T-helper 2 cell (primary cell): ENCODE results near the gene COL1A1.

Experiments used
- DNase-seq, 5 experiments: peaks; one replicate each; pipeline versions ENCODE4 v3.0.0 to v3.0.0-alpha.2; 2012 to 2022

The COL1A1 gene

DNA sequence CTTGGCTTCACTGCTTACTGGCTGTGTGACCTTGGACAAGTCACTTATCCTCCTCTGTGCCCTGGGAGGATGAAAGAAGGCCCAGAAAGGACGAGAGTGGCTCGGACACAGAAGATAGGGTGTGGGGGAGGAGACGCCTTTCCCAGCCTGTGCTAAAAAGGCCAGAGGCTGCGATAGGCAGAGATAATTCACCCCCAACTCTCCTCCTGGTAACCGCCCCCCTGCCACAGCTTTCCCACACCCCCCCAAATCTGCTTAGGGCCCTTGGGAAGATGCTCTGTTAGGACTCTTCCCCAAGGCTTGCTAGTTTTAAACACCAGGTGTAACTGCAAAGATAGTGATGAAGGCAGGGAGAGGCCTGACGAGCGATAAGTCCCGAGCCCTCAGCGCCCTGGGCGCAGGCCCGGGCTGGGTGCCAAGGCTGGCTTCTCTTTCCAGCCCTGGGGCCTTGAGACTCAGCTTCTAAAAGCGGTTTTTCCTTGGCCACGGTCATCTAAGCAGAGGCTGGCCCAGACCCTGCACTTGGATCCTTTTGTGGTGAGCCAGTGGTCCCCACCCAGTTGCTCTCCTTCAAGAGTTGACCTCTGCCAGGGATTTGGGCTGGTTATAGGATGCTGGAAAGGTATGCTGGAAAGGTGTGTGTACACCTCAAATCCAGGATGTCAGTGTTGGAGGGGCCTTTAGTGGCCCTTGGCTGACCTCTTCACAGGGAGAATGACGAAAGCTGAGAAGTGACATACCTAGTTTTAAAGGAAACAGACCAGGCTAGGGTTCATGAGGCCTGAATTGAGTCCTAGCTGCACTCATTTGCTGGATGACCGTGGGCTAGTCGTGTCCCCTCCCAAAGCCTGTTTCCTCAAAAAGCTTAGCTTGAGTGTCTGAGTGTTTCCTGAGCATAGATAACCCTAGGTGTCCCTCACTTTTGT lies 47.5 kb downstream of the COL1A1 start:
- no peak for DNase-seq

- DNase-seq: no peak
Observed at GRCh38 chr17:50152736-50153135, 48.7 kb downstream of the COL1A1 start.

DNA sequence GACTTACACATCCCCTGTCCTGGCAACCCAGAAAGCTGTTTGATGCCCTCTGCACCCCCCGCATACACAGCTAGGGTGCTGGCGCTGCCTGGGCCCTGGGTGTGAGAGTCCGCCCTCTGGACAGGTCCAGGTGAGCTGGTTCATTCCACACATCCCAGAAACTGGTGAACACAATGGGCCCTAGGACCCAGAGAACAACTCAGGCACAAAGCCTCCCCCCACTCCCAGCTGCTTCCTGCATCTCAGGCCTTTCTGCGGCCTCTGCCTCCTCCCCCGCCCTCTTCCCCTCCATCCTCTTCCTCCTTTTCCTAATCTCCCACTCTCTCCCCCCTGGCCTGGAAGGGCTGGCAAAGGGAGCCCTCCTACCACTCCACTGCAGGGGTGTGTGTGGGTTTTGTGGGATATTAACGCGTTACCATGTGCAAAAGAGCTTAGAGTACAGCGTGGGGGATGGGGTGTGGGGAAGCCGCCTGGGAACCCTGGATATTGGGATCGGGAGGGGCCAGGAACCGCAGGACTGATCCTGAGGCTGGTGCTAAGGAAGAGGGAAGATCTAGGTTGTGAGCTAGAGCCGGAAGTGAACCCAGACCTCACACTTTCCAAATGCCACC lies 49.4 kb downstream of the COL1A1 start:
- peak in 4 of 5 experiments; percentile 19 to 79 (median 38) for DNase-seq

DNA sequence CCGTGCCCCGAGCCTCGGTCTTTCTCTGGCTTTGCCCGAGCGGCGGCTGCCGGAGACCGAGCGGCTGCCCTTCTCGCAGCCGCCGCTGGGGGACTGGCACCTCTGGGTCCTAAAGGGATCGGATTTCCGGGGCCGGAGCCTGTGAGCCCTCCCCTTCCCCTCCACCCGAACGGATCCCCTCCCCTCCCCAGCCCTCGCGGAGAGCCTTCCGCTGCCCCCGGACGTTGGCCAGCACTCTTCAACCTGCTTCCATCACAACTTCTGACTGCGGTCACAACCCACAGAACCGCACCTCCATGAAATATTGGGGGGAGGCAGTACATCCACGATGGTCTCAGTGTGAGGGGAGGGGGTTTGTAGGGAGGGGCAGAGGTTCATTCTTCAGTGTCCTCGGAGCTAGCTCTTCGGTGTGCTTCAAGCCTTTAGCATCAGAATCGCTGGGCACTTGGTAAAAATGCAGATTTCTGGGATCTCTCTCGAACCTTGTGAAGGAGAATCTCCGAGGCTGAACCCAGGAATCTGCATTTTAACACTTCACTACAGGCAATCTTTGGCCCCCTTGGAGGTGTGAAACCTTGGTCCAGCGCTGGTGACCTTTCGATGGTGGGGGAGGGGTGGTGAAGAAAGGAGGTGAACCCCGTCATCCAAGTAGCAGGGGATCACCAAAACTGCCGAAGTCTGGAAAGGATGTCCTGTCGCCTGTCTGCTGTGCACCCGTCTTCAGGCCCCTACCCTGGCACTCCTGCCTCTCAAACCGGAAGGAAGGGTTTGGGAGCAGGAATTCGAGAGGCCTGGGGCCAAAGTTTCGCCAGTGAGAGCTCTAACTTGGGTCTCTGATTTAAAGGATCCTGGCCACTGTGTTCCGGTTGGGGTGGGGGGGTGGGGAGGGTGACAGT lies 50.1 kb downstream of the COL1A1 start:
- peak; percentile 69 to 94 (median 81) for DNase-seq

DNA sequence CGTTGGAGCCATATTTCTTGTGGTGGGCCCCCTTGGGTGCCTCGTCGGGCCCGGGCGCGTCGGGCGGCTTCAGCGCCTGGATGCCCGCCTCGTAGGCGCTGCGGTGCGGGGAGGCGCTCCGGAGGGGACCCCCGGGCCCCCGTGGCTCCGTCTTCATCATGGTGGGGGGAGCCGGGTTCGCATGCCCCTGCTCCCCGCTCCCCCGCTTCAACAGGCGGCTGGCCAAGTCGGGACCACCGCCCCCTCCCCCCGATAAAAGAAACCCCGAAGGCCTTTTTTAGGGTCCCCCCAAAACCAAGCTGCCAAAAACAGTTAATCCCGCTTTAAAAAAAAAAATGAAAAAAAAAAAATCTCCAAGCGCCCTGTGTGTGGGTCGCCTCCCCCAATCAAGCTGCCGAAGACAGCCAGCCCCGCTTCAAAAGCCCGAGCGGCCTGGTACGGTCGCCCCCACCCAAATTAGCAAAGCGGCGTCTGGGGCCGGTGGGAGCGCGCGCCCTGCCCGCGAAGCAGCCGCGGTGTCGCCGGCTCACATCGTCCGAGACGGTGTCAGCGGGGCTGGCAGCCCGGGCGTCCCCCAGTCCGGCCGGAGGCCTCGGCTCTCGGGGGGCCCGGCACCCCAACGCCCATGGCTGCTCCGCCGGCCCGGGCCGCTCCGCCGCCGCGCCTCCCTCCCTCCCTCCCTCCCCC lies 50.9 kb downstream of the COL1A1 start, which contains the start of gene PPP1R9B:
Gene PPP1R9B (minus strand): TSS at position 324 of the 687 bp plus-strand sequence. CDS start 164 bp downstream, at position 160.
- DNase-seq: no peak

DNA sequence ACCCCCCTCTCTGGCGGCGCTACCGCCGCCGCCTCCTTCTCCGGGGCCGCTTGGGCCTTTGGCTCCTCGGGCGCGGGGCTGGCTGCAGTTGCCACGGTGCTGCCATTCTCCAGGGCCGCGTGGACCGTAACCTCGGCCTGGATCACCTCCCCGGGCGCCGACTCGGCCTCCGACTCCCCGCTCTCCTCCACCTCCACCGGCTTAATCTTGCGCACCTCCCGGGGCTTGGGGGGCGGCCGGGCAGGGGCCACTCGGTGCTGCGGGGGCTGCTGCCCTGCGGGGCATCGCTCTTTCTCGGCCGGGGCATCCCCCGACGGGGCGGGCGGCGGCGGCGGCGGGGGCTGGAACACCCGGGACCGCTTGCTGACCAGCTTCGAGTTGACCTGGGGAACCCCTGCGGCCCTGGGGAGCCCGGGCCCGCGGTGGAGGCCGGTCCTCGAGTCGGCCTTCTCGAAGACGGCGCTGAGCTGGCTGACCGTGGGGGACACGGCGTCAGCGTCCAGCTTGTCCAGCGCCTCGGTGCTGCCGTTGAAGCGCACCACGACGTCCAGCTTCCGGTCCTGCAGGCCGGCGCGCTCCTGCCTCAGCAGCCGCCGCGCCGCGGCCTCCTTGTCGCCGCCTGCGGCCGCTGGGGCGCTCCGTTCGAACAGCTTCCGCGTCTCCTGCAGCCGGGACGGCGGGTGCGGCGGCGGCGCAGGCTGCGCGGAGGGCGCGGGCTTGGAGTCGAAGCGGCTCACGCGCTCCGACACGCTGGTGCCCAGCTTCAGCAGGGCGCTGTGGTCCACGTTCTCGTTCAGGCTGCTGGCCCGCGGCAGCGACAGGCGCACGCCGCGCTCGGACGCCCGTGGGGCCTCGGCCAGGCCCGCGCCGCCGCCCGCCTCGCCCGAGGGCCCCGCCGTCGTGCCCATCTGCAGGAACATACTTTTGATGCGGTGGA lies 51.7 kb downstream of the COL1A1 start:
- peak in 4 of 5 experiments; percentile 34 to 77 (median 54) for DNase-seq

GRCh38 chr17:50149091-50149416 lies 52.4 kb downstream of the COL1A1 start:
- DNase-seq: no peak

DNA sequence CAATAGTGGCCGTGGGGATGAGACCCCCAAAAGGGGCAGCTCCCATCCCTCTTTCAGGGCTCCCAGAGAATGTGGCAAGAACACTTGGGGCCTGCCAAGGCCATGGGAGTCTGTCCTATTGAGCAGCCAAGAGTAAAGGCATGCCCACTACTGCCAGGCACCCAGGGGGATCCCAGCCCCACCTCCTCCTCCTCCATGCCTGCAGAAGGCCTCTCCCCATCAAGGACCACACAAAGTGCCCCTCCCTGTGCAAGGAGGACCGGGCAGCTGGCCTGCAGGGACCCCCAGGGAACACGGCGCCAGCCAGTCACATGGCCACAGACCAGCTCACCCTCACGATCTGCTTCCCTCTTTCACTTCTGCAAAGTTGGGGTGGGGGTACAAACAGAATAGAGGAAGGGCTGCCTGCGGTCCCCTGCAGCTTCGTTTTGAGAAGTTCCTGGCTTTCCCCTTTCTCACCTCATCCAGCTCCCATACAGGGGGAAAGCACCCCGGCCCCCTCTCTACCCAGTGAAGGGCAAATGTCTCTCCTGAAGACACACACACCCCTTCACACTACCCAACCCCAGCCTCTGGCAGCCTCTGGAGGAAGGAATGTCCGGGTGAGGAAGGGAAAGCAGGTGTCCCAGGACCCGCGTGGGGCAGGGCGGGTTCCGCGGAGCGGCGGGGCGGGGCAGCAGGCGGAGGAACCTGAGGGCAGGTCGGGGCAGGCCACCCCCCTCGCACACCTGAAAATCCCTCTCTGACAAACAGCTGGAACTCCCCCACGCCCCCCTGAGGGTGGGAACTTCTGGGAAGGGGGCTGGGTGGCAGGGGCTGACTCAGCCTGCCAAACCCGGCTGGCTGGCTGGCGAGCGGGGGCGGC lies 53.0 kb downstream of the COL1A1 start:
- DNase-seq: peak; percentile 36 to 67 (median 60)

DNA sequence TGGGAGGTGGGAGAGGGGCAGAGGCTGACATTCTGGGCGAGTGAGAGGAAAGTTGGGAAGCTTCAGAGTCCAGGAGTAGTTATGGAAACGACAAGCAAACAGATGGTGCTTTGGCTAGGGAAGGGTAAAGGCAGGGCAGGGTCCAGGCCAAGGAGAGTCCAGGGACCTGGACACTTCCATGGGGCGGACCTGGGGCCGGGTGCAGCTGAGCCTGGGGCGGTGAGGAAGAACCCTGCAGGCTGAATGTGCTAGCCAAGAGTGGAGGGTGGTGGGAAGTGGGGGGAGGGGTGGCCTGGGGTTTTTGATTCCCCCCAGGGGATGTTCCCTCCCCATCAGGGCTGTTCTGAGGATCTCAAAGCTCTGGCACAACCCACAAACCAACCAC lies 53.6 kb downstream of the COL1A1 start:
- DNase-seq: no peak

- DNase-seq: peak in 1 of 5 experiments; percentile 30
Observed at GRCh38 chr17:50146927-50147665, 54.3 kb downstream of the COL1A1 start.

GRCh38 chr17:50146230-50146926 lies 55.1 kb downstream of the COL1A1 start:
- peak in 3 of 5 experiments; percentile 23 to 55 (median 30) for DNase-seq

DNA sequence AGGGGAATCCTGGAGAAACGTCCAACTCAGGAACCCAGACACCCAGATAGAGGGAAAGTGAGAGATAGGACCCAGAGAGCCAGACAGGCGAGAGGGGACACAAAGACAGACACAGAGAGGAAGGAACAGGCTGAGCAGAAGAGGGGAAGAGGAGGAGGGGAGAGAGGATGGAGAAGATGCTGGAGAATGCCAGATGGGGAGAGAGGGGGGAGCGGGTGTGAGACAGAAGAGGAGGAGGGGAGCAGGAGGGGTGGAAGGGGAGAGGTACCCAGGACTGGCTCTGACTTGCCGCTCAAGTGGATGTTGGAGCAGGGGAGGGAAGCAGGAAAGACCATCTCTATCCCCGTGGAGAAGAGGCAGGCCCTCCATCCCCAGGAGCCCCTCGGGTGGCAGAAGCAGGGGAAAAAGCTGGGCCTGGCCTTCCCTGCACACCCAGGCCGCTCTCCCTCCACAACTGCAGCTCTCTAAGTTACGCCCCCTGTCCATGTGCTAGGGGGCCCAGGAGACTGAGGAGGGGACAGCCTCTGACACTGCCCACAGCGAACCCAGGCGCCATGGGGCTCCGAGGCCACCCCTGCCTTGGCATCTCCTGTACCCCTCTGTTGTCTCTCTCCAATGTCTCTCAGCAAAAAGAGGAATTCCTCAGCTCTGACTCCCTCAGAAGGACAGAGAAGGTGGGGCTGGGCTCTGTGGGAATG lies 55.8 kb downstream of the COL1A1 start:
- no peak for DNase-seq

DNA sequence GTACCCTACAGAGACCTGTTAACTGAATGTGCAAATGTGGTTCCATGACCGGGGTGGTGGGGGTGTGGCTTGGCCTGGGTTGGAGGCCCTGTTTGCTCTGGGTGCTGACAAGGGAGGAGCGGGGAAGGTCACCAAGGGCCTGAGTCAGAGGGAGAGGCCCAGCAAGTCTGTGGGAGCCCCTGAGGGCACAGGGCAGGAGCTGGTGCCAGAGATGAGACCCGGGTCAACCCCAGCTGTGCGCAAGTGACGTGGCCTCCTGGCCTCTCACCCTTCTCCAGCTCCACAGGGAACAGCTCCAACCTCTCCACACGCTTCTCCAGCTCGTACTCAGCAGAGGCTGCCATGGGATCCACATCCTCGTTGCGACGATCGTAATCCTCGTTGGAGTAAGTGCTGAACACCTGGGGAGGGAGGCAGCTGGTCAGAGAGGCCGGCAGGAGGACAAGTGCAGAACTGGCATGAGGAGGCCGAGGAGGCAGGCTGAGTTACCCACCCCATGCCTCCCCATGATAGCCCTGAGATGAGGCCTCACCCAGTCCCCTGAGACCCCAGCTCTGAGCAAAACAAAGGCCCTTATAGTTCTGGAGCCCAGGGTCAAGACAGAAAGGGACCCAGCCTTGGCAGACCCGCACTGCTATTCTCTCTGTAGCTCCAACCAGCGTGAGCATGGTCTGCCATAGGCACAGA lies 56.4 kb downstream of the COL1A1 start:
- no peak for DNase-seq

- no peak for DNase-seq
Observed at GRCh38 chr17:50144355-50144754, 57.1 kb downstream of the COL1A1 start.

- DNase-seq: no peak
Observed at GRCh38 chr17:50143461-50144176, 57.8 kb downstream of the COL1A1 start.

GRCh38 chr17:50141745-50142110 lies 59.7 kb downstream of the COL1A1 start:
- DNase-seq: peak in 2 of 5 experiments; percentile 29 to 68
